HG02852 (cell line): ENCODE data around the gene MYO3A.

Experiments used
- ATAC-seq: cut with Tn5 transposase; IDR thresholded peaks from one replicate; pipeline ENCODE4 v1.9.1; 2021; ENCODE audit warnings: mild to moderate bottlenecking, moderate library complexity; ENCODE audit not compliant: unreplicated experiment

MYO3A gene

DNA sequence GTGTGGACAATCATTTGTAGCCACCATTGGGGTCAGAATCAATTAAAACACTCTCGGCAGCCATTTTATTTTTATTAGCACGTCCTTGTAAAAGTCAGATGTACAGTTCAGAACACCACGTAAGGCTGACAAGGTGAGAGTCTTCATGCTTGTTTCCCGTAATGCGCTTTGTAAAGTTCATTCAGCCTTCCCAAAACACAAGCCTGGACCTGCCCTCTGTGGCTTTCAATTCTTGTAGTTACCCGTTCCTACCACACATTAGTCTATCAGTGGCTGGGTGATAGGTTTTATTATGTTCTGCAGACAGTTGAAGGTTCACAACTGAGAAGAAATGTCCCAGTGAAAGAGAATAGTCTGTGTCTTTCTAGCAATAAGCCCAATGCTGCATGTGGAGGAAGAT lies 317.9 kb downstream of the MYO3A start:
- no peak for ATAC-seq

DNA sequence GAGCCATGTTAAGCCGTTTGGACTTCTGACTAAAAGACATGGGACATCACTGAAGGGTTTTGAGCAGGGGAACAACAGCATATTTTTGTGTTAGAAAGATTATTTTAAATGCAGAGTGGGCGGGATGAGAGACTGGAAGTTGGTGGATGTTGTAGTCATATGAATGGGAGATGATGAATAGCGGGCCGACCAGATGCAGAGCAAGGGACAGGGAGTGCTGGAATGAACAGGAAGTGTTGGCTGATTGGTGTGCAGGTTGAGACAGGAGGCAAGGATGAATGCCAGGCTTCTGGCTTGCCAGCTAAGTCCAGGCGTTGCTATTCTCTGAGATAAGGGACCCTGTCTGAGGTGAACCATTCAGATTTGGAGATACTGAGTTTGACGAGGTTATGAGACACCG lies 320.6 kb downstream of the MYO3A start:
- no peak for ATAC-seq

- ATAC-seq: no peak
Measured at GRCh38 chr10:26259341-26259740, 325.3 kb downstream of the MYO3A start.
